NCI-H345 treated with DMSO at 0.1 percent for 48 hours (cell line): Measurements from ENCODE around the gene TBR1.

Experiments used
- DNase-seq: peaks from one replicate; lab custom pipeline; 2025; ENCODE audit not compliant: unreplicated experiment; lab: John Stamatoyannopoulos, UW

Gene TBR1

DNA sequence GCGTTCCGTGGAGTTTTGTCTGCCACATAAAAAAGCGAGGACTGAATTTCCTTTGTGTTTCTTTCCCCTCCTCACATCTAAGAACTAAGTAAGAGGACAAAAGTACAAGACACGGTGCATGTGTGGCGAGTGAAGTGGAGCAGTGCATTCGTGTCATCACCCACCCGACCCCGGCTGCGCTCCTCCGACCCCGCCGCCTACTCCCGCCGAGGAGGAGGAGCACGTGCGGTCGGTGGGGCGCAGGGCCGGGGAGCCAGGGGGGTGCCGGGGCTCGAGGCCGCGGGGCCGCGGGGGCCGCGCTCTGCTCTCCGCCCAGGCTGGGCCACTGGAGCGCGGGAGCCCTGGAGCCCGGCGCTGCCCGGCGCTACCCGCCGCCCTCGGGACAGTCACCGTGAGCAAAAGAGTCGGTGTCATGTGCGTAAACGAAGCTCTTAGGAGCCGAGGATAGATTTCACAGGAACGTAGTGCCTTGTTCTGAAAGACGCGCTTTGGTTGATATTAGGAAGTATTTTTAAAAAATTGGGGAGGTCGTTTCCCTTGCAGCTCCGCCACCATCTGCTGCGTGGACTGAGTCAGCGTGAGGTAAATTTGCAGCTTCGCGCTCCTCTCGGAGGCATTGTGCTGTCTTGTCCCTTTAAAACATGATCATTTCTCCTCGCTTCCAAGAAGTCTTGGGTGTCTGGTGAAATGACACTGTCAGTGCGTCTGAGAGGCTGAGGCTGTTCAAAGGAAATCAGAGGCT is 11.0 kb downstream of the TBR1 start:
- no peak for DNase-seq

DNA sequence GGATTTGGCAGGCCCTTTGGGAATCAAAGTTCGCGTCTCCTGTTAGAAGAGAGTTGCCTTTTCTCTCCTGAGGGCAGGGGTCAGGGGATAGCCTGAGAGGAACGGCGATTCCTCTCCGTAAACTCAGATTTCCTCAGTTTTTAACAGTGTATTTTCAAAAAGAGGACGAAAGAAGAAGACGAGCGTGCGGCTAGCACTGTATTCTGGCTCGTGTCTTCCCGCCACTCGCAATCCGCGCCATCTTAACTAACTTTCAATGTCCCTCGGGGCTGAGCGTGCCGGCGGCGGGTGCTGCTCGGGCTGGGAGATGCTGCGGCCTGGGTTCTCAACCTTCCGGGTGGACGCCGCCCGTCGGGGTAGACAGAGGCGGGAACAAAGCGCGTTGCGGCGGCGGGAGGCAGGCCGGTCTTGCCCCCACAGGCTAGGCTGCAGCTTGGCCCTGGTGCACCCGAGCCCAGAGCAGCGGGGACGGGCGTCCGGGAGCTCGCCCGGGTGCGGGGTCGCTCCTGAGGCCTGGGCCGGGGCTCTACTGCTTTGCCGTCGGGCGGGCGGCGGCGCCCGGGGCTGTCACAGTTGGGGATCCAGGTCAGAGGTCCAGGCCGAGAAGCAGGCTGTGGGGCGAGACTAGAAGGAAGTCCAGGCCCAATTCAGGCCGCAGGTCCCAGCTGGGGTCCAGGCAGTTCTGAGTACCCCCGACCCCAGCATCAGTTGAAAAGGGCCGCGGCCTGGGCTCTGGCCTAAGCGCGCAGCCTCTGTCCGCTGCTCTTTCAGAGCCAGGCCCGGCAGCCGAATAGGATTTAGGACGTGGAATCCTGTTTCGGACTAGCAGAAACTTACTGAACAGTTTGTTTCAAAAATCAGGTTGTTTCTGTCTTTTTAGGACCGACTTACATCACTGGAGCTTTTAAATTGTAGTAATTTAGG is 11.8 kb downstream of the TBR1 start:
- no peak for DNase-seq

DNA sequence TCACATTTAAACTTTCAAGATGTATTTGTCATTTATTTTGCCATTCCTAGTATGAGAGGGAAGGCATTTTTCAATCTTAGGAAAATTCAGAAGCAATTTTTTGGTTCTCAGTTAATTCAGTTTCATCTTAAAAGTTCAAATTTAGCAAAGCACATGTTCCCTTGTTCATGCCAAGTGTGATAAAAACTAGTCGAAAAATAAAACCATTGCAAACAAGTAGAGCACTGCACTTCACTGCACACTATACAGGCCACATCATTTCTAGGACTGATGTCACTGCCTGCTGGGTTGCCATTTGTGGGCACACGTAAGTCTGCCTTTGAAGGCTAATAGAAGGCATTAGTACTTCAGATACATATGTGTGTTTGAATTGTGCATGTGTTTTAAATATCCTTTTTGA is 14.3 kb downstream of the TBR1 start:
- DNase-seq = no peak

DNA sequence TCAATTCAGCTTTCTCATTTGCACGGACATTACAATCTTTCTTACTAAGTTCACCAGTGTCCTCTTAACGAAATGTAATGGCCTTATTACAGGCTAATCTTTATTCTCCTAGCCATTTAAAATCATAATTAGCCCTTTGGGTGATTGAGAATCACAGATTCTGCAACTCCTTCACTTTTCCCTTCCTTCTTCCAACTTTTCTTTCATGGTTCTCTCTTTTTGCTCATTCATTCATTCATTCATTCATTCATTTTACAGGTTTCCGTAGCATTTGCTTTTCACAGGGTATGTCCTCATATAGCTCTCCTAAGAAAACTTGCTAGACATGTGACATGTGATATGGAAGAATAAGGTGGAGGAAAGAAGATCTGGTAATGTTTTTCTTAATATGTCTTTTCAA is 16.0 kb downstream of the TBR1 start:
- DNase-seq = no peak

DNA sequence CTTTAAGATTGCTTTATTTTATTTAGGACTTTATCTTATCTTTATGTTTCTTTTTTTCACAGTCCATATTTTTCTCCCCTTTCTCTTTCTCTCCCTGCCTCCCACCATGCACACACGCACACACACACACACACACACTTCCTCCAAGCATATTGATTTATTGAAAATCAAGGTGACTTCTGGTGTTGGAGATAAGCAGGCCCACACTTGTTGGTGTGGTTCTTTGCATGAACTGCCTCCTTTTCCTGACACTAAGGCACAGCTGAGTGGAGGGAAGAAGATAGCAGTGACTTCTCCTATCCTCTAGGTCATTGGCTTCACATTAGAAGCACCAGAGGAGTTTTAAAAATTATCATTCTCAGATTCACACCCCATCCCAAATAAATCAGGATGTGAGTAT is 18.0 kb downstream of the TBR1 start:
- no peak for DNase-seq

DNA sequence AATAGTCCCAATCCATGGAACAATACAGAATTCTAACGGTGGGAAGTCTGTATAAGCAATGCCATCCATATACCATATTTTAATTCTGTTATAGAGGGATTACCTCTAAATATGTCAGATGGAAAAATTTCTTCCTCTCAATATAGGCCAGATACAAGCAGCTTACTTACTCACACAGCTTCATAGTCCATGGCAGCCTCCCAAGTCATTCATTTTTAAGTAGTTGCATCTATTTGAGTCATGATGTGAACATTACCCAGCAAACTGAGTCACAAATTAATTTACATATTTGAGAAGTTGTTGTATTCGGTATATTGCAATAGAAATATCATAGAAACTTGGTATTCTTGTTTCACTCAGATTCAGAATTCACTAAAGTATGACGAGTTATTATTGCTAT is 20.3 kb downstream of the TBR1 start:
- DNase-seq = no peak

DNA sequence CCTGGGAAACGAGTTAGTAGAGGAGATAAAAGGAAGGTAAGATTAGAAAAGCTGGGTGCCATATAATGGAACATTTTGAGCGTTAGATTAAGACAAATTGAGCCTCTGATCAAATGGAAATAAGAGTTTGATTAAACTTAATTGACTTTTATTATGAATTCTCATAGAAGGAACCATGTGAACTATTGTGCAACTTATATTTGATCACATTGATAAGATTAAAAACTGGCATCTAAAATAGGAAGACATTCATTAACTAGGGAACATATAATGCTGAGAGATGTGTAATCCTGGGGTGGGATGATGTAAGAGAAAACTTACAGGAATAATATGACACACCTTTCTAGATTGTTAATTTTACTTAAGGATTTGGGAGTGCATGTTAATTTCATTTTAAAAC is 22.5 kb downstream of the TBR1 start:
- DNase-seq = no peak

DNA sequence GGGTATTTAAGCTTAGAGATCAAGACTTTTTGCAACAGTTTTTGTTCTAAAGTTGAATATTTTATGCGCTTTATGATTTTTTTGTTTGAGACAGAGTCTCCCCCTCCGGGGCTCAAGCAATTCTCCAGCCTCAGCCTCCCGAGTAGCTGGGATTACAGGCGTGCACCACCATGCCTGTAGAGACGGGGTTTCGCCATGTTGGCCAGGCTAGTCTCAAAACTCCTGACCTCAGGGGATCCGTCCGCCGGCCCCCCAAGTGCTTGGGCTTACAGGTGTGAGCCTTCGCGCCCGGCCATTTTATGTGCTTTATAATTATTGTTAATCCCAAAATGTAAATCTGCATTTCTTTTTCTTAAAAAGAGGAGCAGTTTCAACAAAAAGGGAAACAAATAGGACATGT is 29.0 kb downstream of the TBR1 start:
- DNase-seq = no peak

DNA sequence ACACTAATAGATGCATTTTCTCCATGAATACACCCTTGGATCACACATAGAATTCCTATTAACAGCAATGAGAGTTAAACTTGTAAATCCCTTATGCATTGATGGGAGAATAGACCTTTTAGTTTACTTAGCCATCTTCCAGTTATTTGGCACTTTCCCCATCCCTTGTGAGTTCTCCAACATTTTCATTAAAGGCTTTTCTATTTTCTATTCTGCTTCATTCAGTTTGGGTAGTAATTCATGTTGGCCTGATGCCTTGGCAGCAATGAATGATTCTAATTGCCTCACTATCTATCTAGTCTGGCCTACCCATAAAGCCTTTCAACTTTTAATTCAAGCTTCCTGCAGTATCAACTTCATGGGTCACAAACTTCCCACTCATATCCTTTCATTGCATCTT is 32.3 kb downstream of the TBR1 start:
- DNase-seq = no peak

DNA sequence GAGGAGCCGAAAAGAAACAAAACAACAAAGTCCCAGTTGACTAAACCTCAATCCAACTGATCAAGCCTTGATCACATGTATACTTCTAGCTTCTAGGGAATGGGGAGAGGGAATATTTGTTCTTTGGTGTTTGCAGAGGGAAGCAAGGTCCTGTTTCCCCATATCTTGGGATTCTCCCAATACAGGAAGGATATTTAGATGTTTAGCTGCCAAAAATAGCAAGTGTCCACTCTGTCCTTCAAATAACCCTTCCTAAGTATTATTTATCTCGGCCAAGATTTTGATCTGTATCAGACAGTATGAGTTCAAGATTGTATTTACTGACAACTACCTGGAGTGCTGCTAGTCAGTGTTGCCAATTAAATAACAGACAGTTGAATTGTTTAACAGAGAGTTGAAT is 55.5 kb downstream of the TBR1 start:
- DNase-seq = no peak

DNA sequence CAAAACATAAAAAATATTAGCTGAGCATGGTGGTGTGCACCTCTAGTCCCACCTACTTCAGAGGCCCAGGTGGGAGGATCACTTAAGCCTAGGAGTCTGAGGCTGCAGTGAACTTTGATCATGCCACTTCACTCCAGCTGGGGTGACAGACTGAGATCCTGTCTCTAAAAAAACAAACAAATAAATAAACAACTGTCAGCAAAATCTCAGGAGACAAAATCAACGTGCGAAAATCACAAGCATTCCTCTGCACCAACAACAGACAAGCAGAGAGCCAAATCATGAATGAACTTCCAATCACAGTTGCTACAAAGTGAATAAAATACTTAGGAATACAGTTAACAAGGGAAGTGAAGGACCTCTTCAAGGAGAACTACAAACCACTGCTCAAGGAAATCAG is 58.8 kb downstream of the TBR1 start:
- no peak for DNase-seq
